Fibroblast of skin of right biceps (primary cell): ENCODE data around the gene ABCD3.
"Not testable (repeated sequence)": the region's sequence is repeated elsewhere in the genome, so short reads cannot be mapped to it uniquely, and the experiment has no call there.

ENCODE experiments used
- DNase-seq: peaks from one replicate; pipeline ENCODE4 v3.0.0-alpha.2; 2013

ABCD3 gene

GRCh38 chr1:94416901-94417727 is 1.1 kb upstream of the ABCD3 start:
- peak; percentile 79 for DNase-seq

GRCh38 chr1:94417728-94417977 is 536 bp upstream of the ABCD3 start:
- no peak for DNase-seq

GRCh38 chr1:94418664-94419655 is 771 bp downstream of the ABCD3 start:
- peak; percentile 43 for DNase-seq

- no peak for DNase-seq
Observed at GRCh38 chr1:94422115-94422820, 4.1 kb downstream of the ABCD3 start.

GRCh38 chr1:94425821-94426484 is 7.8 kb downstream of the ABCD3 start:
- DNase-seq = no peak

- not testable (repeated sequence) for DNase-seq
Observed at GRCh38 chr1:94426485-94426870, 8.3 kb downstream of the ABCD3 start.

- DNase-seq = no peak
Observed at GRCh38 chr1:94428441-94428840, 10.3 kb downstream of the ABCD3 start.

GRCh38 chr1:94428927-94429528 is 10.8 kb downstream of the ABCD3 start:
- not testable (repeated sequence) for DNase-seq

GRCh38 chr1:94430066-94430465 is 11.9 kb downstream of the ABCD3 start:
- DNase-seq = not testable (repeated sequence)

- no peak for DNase-seq
Observed at GRCh38 chr1:94433866-94434265, 15.7 kb downstream of the ABCD3 start.

- DNase-seq = peak; percentile 28
Observed at GRCh38 chr1:94434365-94435045, 16.3 kb downstream of the ABCD3 start.

- DNase-seq = no peak
Observed at GRCh38 chr1:94438692-94439276, 20.6 kb downstream of the ABCD3 start.

- DNase-seq = no peak
Observed at GRCh38 chr1:94440088-94440487, 21.9 kb downstream of the ABCD3 start.

- DNase-seq = not testable (repeated sequence)
Observed at GRCh38 chr1:94443067-94443466, 24.9 kb downstream of the ABCD3 start.

GRCh38 chr1:94444819-94445218 is 26.6 kb downstream of the ABCD3 start:
- DNase-seq = not testable (repeated sequence)

GRCh38 chr1:94445733-94446132 is 27.5 kb downstream of the ABCD3 start:
- not testable (repeated sequence) for DNase-seq

- not testable (repeated sequence) for DNase-seq
Observed at GRCh38 chr1:94446177-94446576, 28.0 kb downstream of the ABCD3 start.

- DNase-seq = not testable (repeated sequence)
Observed at GRCh38 chr1:94448741-94449140, 30.6 kb downstream of the ABCD3 start.

GRCh38 chr1:94456736-94457135 is 38.5 kb downstream of the ABCD3 start:
- peak; percentile 43 for DNase-seq

- DNase-seq = no peak
Observed at GRCh38 chr1:94462606-94463005, 44.4 kb downstream of the ABCD3 start.
